Effector CD8-positive, alpha-beta T cell (primary cell): ENCODE results near the gene PLCD3.

Experiments used
- DNase-seq: peaks from one replicate; lab custom pipeline; 2025; lab: John Stamatoyannopoulos, UW

Gene PLCD3

DNA sequence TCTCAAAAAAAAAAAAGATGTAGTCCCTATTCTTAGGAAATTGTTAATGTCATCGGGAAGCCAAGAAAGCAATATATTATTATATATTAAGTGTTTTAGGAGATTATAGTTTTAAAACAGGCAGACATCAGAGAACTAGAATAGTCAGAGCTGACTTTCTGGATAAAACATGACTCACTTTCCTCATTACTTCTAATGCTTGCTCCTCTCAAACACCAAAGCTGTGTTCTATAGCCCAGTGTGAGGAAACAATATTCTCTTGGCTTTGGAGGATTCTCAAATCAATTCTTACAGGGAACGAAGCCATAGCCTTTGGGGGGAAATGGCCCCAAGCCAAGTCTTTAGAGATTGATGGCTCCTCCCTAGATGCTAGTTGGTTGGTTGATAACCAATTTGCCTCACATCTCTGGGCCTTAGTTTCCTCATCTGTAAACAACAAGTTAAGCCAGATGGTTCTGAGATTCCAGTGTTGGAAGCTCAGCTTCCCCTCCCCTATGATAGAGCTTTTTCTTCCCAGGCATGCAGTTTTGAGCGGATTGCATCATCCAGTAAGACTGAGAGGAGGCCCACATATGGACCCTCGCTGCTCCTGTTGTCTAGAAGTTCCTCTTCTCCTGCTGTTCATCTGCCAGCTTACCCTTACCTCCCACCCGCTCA lies 58.8 kb downstream of the PLCD3 start:
- no peak for DNase-seq

DNA sequence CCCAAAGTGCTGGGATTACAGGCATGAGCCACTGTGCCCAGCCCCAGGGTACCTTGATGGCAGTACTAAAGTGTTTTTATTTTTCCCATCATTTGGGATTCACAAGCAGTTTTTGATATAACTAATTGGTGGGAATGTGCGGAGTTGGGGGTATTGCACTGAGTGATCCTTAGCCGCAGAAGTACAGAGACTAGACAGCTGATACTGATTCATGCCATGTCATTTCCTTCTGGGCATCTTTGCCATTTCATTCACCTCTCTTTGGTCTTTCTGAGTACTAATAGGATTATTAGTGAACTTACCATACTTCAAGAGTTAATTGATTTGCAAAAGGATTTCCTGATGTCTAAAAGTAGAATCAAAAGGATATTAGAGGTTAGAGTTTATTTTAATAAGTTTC lies 61.5 kb downstream of the PLCD3 start:
- no peak for DNase-seq

DNA sequence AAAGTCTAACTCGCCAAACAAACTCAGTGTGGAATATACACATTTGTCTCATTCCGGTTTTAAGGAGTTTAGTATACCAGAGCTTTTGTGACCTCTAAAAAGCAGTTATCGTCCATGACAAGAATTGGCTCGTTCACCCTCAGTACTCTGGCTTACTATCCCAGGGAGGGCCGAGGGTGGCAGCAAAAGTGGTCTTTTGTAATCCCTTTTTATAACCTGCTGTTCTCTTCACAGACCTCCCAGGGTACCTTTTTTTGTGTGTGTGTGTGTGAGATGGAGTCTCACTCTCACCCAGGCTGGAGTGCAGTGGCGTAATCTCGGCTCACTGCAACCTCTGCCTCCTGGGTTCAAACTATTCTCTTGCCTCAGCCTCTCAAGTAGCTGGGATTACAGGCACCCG lies 62.3 kb downstream of the PLCD3 start:
- DNase-seq = no peak

DNA sequence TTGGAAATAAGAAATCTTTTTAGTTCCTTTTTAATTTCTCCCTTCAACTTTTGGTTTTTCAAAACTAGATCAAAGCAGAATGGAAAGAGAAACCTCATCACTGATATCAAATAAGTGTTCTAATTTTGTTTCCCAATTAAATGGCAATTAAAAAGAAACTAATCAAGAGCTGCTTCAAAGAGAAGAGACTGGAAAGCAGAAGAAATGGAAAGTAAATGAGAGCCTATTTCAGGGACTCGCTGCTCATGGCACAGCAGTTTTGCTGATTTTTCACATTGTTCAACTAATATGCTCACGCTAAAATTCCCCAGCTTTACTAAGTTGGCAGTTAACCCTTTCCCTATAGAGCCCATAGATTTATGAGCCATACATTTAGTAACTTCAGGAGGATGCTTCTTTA lies 64.7 kb downstream of the PLCD3 start:
- DNase-seq = no peak

DNA sequence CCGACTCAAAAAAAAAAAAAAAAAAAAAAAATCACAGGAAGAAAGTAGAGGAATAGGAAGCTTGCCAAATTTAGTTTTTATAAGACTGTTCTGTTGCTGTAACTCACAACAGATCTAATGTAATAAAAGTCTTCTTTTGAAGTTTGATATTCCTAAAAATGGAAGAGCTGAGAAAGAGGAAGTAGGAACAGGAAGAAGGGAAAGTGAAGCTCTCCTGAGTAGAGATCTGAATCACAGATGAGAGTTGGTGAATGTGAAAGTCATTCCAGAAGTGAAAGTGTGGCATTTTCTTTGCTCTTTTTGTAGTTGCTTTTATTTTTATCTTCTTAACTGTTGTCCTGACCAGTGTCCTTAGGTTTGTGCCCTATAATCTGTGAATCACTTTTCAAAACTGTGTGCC lies 69.1 kb downstream of the PLCD3 start:
- no peak for DNase-seq

DNA sequence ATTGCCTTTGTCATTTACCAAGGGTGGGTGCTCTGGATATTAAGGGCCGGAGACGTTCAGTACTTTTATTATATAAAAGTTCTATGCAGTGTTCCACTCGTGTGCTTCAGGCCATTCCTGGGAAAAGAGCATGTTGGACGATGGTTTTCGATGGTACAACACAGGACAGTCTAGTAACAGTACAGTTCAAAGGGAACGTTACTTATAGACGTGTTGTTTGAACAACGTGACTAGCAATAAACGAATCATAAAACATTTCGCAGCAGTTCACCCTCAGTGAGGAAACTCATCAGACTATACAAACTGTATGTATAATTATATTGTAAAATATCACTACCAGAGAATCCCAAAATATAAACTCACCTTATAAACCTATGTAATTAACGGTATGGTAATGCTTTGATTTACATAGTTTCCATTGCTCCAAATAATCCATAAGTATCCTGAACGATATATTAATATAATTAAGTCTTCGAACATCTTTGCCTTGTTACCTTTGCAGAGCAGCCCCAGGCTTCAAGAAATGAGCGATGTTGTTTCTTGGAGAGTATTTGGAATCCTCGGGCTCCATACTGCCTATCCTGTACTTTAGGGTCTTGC lies 70.6 kb downstream of the PLCD3 start:
- DNase-seq = no peak

DNA sequence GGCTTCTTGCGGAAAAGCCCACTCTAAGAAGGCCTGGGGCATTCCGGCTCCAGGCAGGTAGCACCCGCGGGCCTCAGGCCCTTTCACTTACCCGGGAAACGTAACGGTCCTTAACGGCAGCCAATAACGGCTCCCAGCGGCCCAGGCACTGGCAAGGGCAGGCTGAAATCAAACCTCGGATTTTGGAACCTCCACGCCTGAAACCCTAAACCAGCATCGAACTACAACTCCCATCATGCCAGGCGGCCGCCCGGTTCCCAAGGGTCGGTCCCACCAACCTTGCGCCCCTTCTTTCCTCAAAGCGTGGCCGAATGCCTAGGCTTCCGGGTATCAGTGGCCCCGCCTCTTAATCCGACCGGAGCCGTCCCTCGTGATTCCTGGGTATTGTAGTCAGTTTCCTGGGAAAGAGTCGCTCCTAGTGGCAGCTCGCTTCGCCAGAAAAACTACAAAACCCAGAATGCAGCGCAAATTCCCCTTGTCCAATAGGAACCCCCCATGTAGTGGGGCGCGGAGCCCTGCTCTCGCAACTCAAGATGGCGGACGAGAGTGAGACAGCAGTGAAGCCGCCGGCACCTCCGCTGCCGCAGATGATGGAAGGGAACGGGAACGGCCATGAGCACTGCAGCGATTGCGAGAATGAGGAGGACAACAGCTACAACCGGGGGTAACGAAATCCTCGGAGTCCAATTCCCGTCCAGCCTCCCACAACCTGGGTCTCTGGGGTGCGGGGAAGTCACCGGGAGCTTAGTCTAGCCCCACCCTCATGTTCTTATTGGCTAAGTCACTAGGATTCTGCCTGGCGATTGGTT lies 71.3 kb downstream of the PLCD3 start, which contains the start of gene NMT1:
Gene NMT1, plus strand, starts transcription at position 521 of the 809 bp plus-strand sequence. Its CDS starts 13 bp downstream, at position 534.
- peak; percentile 91 for DNase-seq

DNA sequence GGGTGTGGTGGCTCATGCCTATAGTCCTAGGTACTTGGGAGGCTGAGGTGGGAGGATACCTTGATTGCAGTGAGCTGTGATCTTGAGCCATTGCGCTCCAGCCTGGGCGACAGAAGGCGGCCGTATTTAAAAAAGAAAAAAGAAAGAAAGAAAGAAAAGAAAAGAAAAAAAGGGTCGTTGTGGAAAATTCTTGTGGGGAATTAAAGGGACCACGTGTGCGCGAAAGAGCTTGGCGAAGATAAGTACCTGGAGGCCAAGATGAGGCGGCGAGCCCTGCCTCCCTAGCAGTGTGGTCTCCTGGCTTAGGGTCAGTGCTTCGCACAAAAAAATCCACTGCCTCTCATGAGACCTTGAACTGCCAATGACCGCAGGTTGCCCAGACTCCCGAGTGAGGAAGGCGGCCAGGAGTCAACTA lies 71.9 kb downstream of the PLCD3 start:
- no peak for DNase-seq
